ENCODE data around the gene PHOX2A. TPM values are rescaled to one million over a fixed set of nuclear protein-coding genes. Genes with fewer than 3 reads are reported as not detected.

PHOX2A gene
- total and polyA plus RNA-seq, 3 experiments from 2014 or later: not detected

DNA sequence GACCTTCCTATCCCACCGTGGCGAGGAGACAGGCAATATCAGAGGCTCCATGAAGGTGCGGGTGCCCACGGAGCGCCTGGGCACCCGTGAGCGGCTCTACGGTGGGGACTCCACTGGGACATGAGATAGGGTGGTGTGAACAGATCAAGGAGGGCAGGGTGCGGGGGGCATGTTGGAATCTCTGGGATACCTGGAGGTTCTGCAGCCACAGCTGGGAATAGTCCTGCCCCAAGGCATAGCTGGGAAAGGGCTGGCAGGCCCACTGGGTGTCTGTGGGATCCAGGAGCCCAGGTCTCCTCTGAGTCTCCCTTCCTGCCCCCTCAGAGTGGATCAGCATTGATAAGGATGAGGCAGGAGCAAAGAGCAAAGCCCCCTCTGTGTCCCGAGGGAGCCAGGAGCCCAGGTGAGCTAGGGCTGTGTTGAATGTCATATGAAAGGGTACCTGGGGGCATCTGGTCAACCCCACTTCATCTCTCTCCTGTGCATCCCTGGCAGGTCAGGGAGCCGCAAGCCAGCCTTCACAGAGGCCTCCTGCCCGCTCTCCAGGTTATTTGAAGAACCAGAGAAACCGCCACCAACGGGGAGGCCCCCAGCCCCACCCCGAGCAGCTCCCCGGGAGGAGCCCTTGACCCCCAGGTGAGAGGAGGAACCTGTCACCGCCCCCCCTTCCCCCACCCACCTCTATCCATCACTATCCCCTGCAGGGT lies 8.5 kb downstream of the PHOX2A start:
- Mint-ChIP-seq H3K4me3 (no peak overlapping the region), H3K27me3 (peaks cover 7 to 12% of the 10 kb centered on the region in 2 donors), H3K27ac (no peak overlapping the region), H3K4me1 (peaks cover 9 to 18% (median 18%) of the 10 kb centered on the region in 3 donors), H3K9me3 (no peaks in the 10 kb centered on the region), H3K36me3 (peaks cover 6 to 71% (median 11%) of the 10 kb centered on the region in 3 donors)
- Histone ChIP-seq H3K9me3 (ENCODE audit: low read length) (no peaks in the 10 kb centered on the region), H3K27ac (ENCODE audit: low read depth, low read length) (no peak overlapping the region), H3K4me1 (ENCODE audit: insufficient read depth, low read length) (peaks cover 6% of the 10 kb centered on the region), H3K36me3 (ENCODE audit: insufficient read depth, low read length) (peaks cover 28% of the 10 kb centered on the region), H3K4me3 (ENCODE audit: low read length) (no peak overlapping the region), H3K27me3 (ENCODE audit: insufficient read depth, low read length, poor library complexity, severe bottlenecking) (peaks cover 9% of the 10 kb centered on the region)
- no peak for DNase-seq
- ChIA-PET POLR2A (interaction anchor here (1.2 kb wide), 1 partner anchor 11 kb away, joined by 3 read pairs; the partner anchor contains the start of gene INPPL1), CTCF (interaction anchor here (0.6 to 2.8 kb wide), 4 partner anchors 9 to 22 kb away, joined by 3 to 9 read pairs (median 4); no protein-coding TSS in a partner anchor)

DNA sequence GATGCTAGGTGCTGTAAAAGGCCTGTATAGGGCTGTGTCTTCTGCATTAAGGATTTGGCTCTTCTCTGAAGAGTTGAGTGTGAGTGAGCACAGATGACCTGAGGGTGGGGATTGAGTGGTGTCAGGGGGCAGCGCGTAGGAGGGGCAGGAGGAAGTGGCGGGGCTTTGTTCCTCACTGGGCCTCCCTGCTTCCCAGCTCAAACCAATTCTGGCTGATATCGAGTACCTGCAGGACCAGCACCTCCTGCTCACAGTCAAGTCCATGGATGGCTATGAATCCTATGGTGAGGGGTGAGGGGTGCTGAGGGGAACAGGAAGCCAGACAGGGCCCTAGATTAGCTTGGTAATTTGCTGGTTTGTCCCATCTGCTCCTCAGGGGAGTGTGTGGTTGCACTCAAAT lies 9.1 kb downstream of the PHOX2A start:
- H3K27me3 Mint-ChIP-seq: peaks cover 4 to 8% of the 10 kb centered on the region in 2 donors
- peaks cover 34% of the 10 kb centered on the region for H3K36me3 ChIP-seq (ENCODE audit: insufficient read depth, low read length)

DNA sequence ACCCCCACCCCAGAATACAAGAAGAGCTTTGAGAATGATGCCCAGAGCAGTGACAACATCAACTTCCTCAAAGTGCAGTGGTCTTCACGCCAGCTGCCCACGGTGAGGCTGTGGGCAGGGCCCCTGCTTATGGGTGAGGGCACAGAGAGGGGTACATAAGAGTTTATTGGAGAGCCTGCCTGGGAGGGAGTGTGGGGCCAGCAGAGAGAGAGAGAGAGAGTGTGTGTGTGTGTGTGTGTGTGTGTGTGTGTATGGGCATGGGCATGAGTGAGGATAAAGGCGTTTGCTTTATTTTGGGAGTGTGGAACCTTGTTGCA lies 9.5 kb downstream of the PHOX2A start:
- peaks cover 39% of the 10 kb centered on the region for H3K36me3 ChIP-seq (ENCODE audit: insufficient read depth, low read length)
- ChIA-PET CTCF (interaction anchor here (2.8 kb wide), 1 partner anchor 11 kb away, joined by 9 read pairs; no protein-coding TSS in a partner anchor), POLR2A (no interaction called here)
- peak in 1 of 5 donors; percentile 24 for DNase-seq
- Mint-ChIP-seq H3K4me3 (no peak overlapping the region), H3K27me3 (peaks cover 3 to 7% of the 10 kb centered on the region in 2 donors), H3K4me1 (peaks cover 3 to 14% (median 12%) of the 10 kb centered on the region in 3 donors), H3K27ac (peak overlapping the region in 4 of 8 donors; percentile 4 to 76 (median 61)), H3K36me3 (peaks cover 6 to 81% (median 11%) of the 10 kb centered on the region in 3 donors), H3K9me3 (no peaks in the 10 kb centered on the region)
- H3K27ac ChIP-seq (ENCODE audit: low read depth, low read length): no peak overlapping the region
- no peaks in the 10 kb centered on the region for H3K4me1 ChIP-seq (ENCODE audit: insufficient read depth, low read length)
- H3K9me3 ChIP-seq (ENCODE audit: low read length): no peaks in the 10 kb centered on the region
- H3K27me3 ChIP-seq (ENCODE audit: insufficient read depth, low read length, poor library complexity, severe bottlenecking): peaks cover 3% of the 10 kb centered on the region
- H3K4me3 ChIP-seq (ENCODE audit: low read length): no peak overlapping the region

More for the DNA sequence above, 9.1 kb downstream of the PHOX2A start:
- H3K36me3 Mint-ChIP-seq: peaks cover 6 to 77% (median 11%) of the 10 kb centered on the region in 3 donors
- CTCF ChIA-PET: interaction anchor here (0.6 to 2.8 kb wide), 4 partner anchors 8 to 23 kb away, joined by 3 to 9 read pairs (median 4); no protein-coding TSS in a partner anchor
- peaks cover 5% of the 10 kb centered on the region for H3K27me3 ChIP-seq (ENCODE audit: insufficient read depth, low read length, poor library complexity, severe bottlenecking)
- H3K4me1 ChIP-seq (ENCODE audit: insufficient read depth, low read length): peaks cover under 1% of the 10 kb centered on the region
- no peak overlapping the region for H3K4me3 ChIP-seq (ENCODE audit: low read length)
- no peaks in the 10 kb centered on the region for H3K9me3 ChIP-seq (ENCODE audit: low read length)
- peaks cover 5 to 15% (median 14%) of the 10 kb centered on the region in 3 donors for H3K4me1 Mint-ChIP-seq
- H3K4me3 Mint-ChIP-seq: no peak overlapping the region
- DNase-seq: peak in 1 of 5 donors; percentile 28
- POLR2A ChIA-PET: no interaction called here
- no peak overlapping the region for H3K27ac ChIP-seq (ENCODE audit: low read depth, low read length)
- no peaks in the 10 kb centered on the region for H3K9me3 Mint-ChIP-seq
- peak overlapping the region in 3 of 8 donors; percentile 4 to 76 (median 58) for H3K27ac Mint-ChIP-seq

DNA sequence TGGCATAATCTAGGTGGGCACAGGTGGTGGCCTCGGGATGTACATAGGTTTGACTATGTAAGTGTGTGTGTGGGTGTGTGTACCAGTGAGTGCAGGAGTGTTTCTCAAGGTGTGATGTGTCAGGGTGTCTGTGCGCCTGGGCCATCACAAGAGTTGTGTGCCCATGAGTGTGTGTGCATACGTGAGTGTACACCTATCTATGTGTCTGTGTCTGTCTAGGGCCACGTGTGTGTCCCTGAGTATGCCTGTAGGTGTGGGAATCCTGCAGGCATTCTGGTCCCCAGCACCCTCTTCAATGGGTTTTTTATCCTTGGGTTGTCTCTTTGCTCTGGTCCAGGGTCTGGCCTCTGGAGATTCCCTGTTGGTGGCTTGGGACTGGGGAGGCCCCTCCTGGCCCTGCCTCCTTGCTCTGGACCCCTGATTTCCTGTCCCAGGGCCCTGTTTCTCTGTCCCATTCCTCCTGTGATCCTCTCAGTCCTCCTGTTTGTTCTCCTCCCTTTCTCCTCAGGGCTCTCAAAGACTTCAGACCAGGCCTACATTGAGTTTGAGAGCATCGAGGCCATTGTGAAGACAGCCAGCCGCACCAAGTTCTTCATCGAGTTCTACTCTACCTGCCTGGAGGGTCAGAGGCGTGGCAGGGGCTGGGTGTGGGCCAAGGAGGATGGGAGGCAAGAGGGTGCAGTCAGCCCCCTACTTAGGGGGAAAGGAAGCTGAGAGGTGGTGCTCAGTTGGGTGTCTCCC lies 10.0 kb downstream of the PHOX2A start:
- no peak for DNase-seq
- CTCF ChIA-PET: interaction anchor here (2.8 kb wide), 1 partner anchor 11 kb away, joined by 9 read pairs; no protein-coding TSS in a partner anchor
- Mint-ChIP-seq H3K27me3 (peaks cover 2 to 3% of the 10 kb centered on the region in 2 donors), H3K9me3 (no peaks in the 10 kb centered on the region), H3K4me1 (peaks cover 4 to 14% (median 7%) of the 10 kb centered on the region in 3 donors), H3K27ac (peak overlapping the region in 1 of 8 donors; percentile 18), H3K36me3 (peaks cover 6 to 86% (median 9%) of the 10 kb centered on the region in 3 donors), H3K4me3 (no peak overlapping the region)
- no peak overlapping the region for H3K4me3 ChIP-seq (ENCODE audit: low read length)
- H3K9me3 ChIP-seq (ENCODE audit: low read length): no peaks in the 10 kb centered on the region
- H3K27me3 ChIP-seq (ENCODE audit: insufficient read depth, low read length, poor library complexity, severe bottlenecking): no peaks in the 10 kb centered on the region
- H3K27ac ChIP-seq (ENCODE audit: low read depth, low read length): no peak overlapping the region
- no peaks in the 10 kb centered on the region for H3K4me1 ChIP-seq (ENCODE audit: insufficient read depth, low read length)
- H3K36me3 ChIP-seq (ENCODE audit: insufficient read depth, low read length): peaks cover 44% of the 10 kb centered on the region
- POLR2A ChIA-PET: no interaction called here

DNA sequence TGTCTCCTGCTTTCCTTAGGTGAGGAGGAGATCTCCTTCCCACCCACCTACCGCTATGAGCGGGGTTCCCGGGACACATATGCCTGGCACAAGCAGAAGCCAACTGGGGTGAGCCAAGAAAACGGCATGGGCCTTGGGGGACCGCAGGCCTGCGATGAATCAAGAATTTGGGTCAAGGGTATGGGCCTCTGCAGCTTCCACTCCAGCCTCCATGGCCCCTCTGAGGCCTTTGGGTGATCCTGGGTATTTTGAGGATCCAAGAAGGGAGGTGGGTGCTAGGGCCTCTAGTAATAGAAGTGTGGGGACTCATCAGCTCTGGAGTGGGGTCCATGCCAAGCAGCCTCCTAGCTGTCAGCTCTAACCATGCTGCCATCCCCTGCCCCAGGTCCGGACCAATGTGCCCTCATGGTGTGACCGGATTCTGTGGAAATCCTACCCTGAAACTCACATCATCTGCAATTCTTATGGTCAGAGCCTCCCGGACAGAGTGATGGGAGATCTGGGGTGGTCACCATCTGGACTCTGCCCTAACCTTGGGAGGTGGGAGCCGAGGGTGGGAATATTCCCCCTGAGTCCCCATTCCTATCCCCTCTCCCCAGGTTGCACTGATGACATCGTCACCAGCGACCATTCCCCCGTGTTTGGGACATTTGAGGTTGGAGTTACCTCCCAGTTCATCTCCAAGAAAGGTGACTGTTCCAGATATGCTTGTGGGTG lies 10.8 kb downstream of the PHOX2A start:
- peaks cover 4 to 16% (median 4%) of the 10 kb centered on the region in 3 donors for H3K4me1 Mint-ChIP-seq
- no peaks in the 10 kb centered on the region for H3K9me3 Mint-ChIP-seq
- no peaks in the 10 kb centered on the region for H3K4me1 ChIP-seq (ENCODE audit: insufficient read depth, low read length)
- no peak overlapping the region for H3K27ac Mint-ChIP-seq
- H3K4me3 ChIP-seq (ENCODE audit: low read length): no peak overlapping the region
- ChIA-PET POLR2A (no interaction called here), CTCF (no interaction called here)
- peaks cover 6 to 92% (median 9%) of the 10 kb centered on the region in 3 donors for H3K36me3 Mint-ChIP-seq
- no peak overlapping the region for H3K27ac ChIP-seq (ENCODE audit: low read depth, low read length)
- peak in 1 of 5 donors; percentile 26 for DNase-seq
- no peaks in the 10 kb centered on the region for H3K27me3 ChIP-seq (ENCODE audit: insufficient read depth, low read length, poor library complexity, severe bottlenecking)
- H3K27me3 Mint-ChIP-seq: peaks cover 0 to 3% of the 10 kb centered on the region in 2 donors
- H3K9me3 ChIP-seq (ENCODE audit: low read length): no peaks in the 10 kb centered on the region
- no peak overlapping the region for H3K4me3 Mint-ChIP-seq
- peaks cover 47% of the 10 kb centered on the region for H3K36me3 ChIP-seq (ENCODE audit: insufficient read depth, low read length)

DNA sequence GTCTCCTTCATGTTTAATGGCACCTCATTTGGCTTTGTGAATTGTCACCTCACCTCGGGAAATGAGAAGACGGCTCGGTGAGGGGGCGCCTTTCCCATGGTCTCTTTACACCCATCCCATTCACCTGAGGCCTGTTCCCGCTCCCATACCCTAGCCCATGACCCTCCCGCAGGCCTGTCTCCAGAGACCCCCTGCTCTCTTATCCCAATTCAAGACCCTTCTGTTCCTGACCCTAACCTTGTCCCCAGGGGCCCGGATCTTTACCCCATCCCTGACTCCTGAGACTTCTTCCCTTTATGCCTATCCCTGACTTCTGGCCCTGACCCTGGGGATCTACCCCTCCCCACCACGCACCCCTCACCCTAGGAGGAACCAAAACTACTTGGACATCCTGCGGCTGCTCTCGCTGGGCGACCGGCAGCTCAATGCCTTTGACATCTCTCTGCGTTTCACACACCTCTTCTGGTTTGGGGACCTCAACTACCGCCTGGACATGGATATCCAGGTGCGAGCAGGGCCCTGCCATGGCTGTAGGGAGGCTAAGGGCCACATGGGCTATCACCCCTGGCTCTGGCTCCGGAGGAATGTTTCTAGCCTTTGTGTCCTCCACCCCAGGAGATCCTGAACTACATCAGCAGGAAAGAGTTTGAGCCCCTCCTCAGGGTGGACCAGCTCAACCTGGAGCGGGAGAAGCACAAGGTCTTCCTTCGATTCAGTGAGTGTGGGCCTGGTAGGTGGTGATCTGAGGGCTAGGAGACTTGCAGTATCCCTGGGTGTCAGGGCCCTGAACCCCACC lies 11.5 kb downstream of the PHOX2A start:
- H3K27me3 Mint-ChIP-seq: peaks cover 0 to 3% of the 10 kb centered on the region in 2 donors
- H3K4me3 Mint-ChIP-seq: no peak overlapping the region
- H3K9me3 ChIP-seq (ENCODE audit: low read length): no peaks in the 10 kb centered on the region
- H3K27me3 ChIP-seq (ENCODE audit: insufficient read depth, low read length, poor library complexity, severe bottlenecking): no peaks in the 10 kb centered on the region
- CTCF ChIA-PET: no interaction called here
- DNase-seq: peak in 1 of 5 donors; percentile 33
- no peak overlapping the region for H3K27ac ChIP-seq (ENCODE audit: low read depth, low read length)
- H3K27ac Mint-ChIP-seq: peak overlapping the region in 2 of 8 donors; percentile 31 to 52
- peaks cover 6 to 95% (median 9%) of the 10 kb centered on the region in 3 donors for H3K36me3 Mint-ChIP-seq
- H3K4me1 ChIP-seq (ENCODE audit: insufficient read depth, low read length): no peaks in the 10 kb centered on the region
- H3K4me3 ChIP-seq (ENCODE audit: low read length): no peak overlapping the region
- POLR2A ChIA-PET: no interaction called here
- peaks cover 4 to 16% (median 4%) of the 10 kb centered on the region in 3 donors for H3K4me1 Mint-ChIP-seq
- H3K9me3 Mint-ChIP-seq: no peaks in the 10 kb centered on the region
- peaks cover 47% of the 10 kb centered on the region for H3K36me3 ChIP-seq (ENCODE audit: insufficient read depth, low read length)

Data from CD8-positive, alpha-beta memory T cell (primary cell).